Measurements from ENCODE around the gene ALK. TPM values are rescaled to one million over a fixed set of nuclear protein-coding genes. Genes with fewer than 3 reads are reported as not detected.

Gene ALK
- total RNA-seq, 1 experiment from 2014 or later = not detected

DNA sequence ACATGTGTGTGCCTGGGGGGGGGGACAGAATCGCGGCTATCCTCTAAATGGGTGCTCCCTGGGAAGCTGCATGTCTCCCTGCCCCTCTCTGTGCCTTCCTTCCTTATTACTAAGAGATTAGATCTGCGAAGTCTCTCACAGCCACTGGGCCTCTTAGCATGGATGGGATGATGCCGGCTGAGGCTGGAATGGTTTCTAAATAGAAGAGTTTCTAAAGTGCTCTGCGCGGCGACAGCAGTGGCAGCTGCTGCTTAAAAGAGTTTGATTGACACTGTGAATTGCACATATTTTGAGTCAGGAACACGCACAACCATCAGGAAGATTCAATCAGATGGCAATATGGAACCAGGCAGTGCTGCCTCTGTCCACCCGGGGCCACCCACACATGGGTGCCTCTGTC lies 642.4 kb downstream of the ALK start:
- H2AFZ ChIP-seq (ENCODE audit: low read length) = no peak overlapping the region
- H3T11ph ChIP-seq (ENCODE audit: low read length) = no peak overlapping the region
- no peaks in the 10 kb centered on the region for H3K23me2 ChIP-seq (ENCODE audit: insufficient read length, low read depth, low read length, poor library complexity, severe bottlenecking)
- H3K79me2 ChIP-seq (ENCODE audit: insufficient read depth, low read length) = no peaks in the 10 kb centered on the region
- Mint-ChIP-seq H3K4me3 (no peak overlapping the region), H3K4me1 (peaks cover 28 to 29% of the 10 kb centered on the region in 2 experiments), H3K27ac (no peak overlapping the region; a peak in 1 of 7 replicates), H3K27me3 (ENCODE audit: low read depth) (peaks cover 16% of the 10 kb centered on the region), H3K36me3 (ENCODE audit: insufficient read depth in 1 of 3, low read depth in 3 of 3) (peaks cover 2 to 5% (median 2%) of the 10 kb centered on the region in 3 experiments; a peak in 2 of 7 replicates), H3K9me3 (peaks cover 3 to 8% of the 10 kb centered on the region in 2 experiments; a peak in 2 of 5 replicates)
- TF ChIP-seq, protein P1, sequence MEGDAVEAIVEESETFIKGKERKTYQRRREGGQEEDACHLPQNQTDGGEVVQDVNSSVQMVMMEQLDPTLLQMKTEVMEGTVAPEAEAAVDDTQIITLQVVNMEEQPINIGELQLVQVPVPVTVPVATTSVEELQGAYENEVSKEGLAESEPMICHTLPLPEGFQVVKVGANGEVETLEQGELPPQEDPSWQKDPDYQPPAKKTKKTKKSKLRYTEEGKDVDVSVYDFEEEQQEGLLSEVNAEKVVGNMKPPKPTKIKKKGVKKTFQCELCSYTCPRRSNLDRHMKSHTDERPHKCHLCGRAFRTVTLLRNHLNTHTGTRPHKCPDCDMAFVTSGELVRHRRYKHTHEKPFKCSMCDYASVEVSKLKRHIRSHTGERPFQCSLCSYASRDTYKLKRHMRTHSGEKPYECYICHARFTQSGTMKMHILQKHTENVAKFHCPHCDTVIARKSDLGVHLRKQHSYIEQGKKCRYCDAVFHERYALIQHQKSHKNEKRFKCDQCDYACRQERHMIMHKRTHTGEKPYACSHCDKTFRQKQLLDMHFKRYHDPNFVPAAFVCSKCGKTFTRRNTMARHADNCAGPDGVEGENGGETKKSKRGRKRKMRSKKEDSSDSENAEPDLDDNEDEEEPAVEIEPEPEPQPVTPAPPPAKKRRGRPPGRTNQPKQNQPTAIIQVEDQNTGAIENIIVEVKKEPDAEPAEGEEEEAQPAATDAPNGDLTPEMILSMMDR (conservative IDR thresholded peaks at IDR 0.05) = no peak
- no peak for DNase-seq
- no peaks in the 10 kb centered on the region for H3K9me3 ChIP-seq (ENCODE audit: control insufficient read depth, low read depth, low read length)
- H3K4me1 ChIP-seq (ENCODE audit: insufficient read depth, low read length) = no peaks in the 10 kb centered on the region
- no peak overlapping the region for H2BK12ac ChIP-seq (ENCODE audit: insufficient read length, low read depth, low read length)
- H3K27ac ChIP-seq (ENCODE audit: insufficient read length, low read depth, low read length) = no peak overlapping the region
- no peak overlapping the region for H2BK120ac ChIP-seq (ENCODE audit: low read depth, low read length, poor library complexity, severe bottlenecking)
- no peak overlapping the region for H4K8ac ChIP-seq (replicated peaks; ENCODE audit: insufficient read length, low read depth, low read length)
- no peak overlapping the region for H3K4me2 ChIP-seq (ENCODE audit: insufficient read depth, insufficient read length, low read length)
- no peaks in the 10 kb centered on the region for H3K27me3 ChIP-seq (ENCODE audit: insufficient read depth, low read length)
- H3K18ac ChIP-seq (ENCODE audit: insufficient read length, low read depth, low read length) = no peak overlapping the region
- H3K23ac ChIP-seq (ENCODE audit: insufficient read length, low read depth, low read length) = no peak overlapping the region
- no peak overlapping the region for H3K14ac ChIP-seq (ENCODE audit: insufficient read depth, low read length)
- H3K79me1 ChIP-seq (ENCODE audit: insufficient read depth, low read depth, low read length, poor library complexity, severe bottlenecking) = no peaks in the 10 kb centered on the region
- H4K5ac ChIP-seq (ENCODE audit: insufficient read length, low read depth, low read length) = no peak overlapping the region
- H3K9ac ChIP-seq (ENCODE audit: extremely low read depth, insufficient read length, low read length) = no peak overlapping the region
- H2AK5ac ChIP-seq (ENCODE audit: insufficient read length, low read length) = no peak overlapping the region
- no peak overlapping the region for H2BK5ac ChIP-seq (ENCODE audit: insufficient read length, low read length)
- no peak overlapping the region for H4K91ac ChIP-seq (ENCODE audit: insufficient read length, low read depth, low read length)
- H4K20me1 ChIP-seq (ENCODE audit: control insufficient read depth, insufficient read depth, insufficient read length) = no peaks in the 10 kb centered on the region
- no peak overlapping the region for H2BK15ac ChIP-seq (ENCODE audit: low read depth, low read length)
- H3K4ac ChIP-seq (ENCODE audit: low read depth, low read length) = no peak overlapping the region
- H2BK20ac ChIP-seq (ENCODE audit: low read depth, low read length, poor library complexity, severe bottlenecking) = no peak overlapping the region
- WGBS (ENCODE audit: extremely low coverage, insufficient read length, low lambda C conversion rate) = no CpG with 5 or more reads among the region's 9 CpGs
- H3K56ac ChIP-seq (ENCODE audit: insufficient read length, low read depth, low read length) = no peak overlapping the region
